D721Med (cell line): ENCODE data around the gene NDC80.

Experiments
- DNase-seq: peaks from one replicate; pipeline ENCODE4 v3.0.0; 2011; ENCODE audit warnings: low spot score; ENCODE audit not compliant: insufficient read length
- FAIRE-seq: peaks from 2 replicates; lab custom pipeline; 2011; peaks lifted over from hg19 to GRCh38; lab: Jason Lieb, UNC
- CTCF ChIP-seq: IDR thresholded peaks from 2 replicates; pipeline ENCODE4 v1.5.1; 2012; ENCODE audit warnings: mild to moderate bottlenecking, control low read depth; ENCODE audit not compliant: insufficient read depth; ENCODE audit errors: missing control alignments

Gene NDC80

DNA sequence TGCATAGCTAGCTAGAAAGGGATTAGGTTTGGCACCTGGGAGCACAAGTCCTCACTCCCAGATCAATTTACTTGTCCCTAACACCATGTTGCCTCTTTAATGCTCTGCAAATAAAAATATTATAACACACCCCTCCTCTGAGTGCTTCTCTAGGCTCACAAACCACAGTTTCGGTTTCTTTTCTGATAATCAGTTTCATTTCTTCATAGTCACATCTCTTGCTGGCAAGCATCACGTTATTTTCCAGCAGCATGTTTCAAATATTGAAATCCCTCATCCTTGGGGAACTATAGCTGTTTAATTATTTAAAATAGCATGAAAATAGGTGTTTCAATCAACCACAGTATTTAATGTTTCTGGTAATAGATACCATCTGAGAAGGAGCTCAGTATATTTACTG lies 70.3 kb downstream of the NDC80 start:
- no peak for DNase-seq
- FAIRE-seq: no peak
- no peak for TF ChIP-seq CTCF

DNA sequence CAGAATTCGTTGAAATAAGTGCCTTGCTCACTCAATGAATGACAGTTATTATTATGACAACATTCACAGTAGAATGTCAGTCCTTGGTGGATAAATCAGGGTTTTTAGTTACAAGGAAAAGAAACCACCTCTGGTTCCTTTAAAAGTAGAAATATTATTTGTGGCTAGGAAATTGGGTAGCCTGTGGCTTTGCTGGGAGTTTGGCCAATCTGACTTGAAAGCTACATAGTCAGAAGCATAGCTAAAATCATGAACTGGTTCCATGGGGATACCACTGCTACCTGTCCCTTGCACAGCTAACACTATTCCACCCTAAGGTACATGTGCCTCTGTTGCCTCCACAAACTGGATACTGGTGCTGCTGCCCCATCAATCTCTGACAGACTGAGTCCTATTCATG lies 71.4 kb downstream of the NDC80 start:
- no peak for TF ChIP-seq CTCF
- FAIRE-seq (no peak), DNase-seq (no peak)

- no peak for DNase-seq
- no peak for FAIRE-seq
- TF ChIP-seq CTCF: no peak
Observed at GRCh38 chr18:2644535-2644934, 73.2 kb downstream of the NDC80 start.

DNA sequence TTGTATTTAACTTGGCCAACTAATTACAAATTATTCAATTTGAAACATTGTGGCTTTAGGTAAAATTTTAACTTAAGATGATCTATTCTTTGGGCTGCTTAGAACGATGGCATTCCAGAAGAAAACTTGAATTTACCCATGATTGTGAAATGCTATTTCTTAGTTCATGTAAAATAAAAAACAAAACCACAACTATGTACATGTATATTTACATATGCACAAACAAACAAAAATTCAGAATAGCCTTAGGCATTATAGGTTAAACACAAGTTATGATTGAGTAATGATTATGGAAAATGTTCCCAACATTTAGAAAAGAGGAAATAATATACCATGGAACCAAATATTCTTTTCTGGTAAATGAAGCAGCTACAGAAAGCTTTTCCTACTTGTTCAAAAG lies 80.6 kb downstream of the NDC80 start:
- FAIRE-seq (no peak), DNase-seq (no peak)
- no peak for TF ChIP-seq CTCF

- no peak for TF ChIP-seq CTCF
- DNase-seq (no peak), FAIRE-seq (no peak)
Observed at GRCh38 chr18:2653467-2653866, 82.1 kb downstream of the NDC80 start.

- no peak for TF ChIP-seq CTCF
- DNase-seq (no peak), FAIRE-seq (no peak)
Observed at GRCh38 chr18:2654169-2654927, 83.0 kb downstream of the NDC80 start.

- FAIRE-seq (no peak), DNase-seq (no peak)
- no peak for TF ChIP-seq CTCF
Observed at GRCh38 chr18:2654928-2655177, 83.5 kb downstream of the NDC80 start.
